ENCODE measurements around the gene TP53I3.
A peak's percentile ranks its signal among the peaks of the same experiment; 100 is the strongest.
"Not testable (repeated sequence)": the region's sequence is repeated elsewhere in the genome, so short reads cannot be mapped to it uniquely, and the experiment has no call there.

TP53I3 gene

DNA sequence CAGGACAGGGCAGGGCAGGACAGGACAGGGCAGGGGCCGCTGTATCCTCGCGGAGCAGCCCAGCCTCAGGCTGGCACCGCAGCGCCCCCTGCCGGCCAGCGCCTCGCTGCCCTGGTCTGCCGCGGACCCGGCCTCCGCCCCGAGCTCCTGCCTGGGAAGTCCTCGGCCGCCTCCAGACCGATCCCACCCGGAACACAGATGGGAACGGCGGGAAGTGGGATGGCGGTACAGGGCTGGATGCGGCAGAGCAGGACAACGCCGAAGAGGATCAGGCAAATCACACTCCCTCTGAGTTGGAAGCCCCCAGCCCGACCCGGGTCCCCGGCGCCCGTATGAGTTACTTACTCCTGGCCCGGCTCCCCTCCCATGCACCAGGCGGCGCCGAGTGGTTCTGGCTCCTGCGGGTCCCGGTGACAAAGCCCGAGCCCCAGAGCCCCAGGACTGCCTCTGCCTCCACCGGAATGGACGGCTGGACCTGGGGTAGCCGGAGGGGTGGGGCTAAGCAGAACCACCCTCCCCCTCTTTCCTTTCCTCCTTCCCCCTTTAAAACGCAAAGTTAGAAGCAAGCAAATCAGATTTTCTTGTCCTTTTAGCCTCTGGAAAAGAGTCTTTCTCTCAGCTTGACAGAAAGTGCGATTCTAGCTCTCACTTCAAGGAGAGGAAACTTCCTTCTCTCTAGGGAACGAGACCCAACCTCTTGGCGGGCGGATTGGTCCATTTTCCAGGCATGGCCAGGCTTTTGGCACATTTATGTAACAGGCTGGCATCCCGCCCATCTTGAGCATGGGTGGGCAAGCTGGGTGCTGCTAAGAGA is at the start of gene TP53I3:
Gene TP53I3 (minus strand): TSS at position 449 of the 814 bp plus-strand sequence. CDS start 508 bp downstream, outside the sequence.
- peak; percentile 82 for DNase-seq (ENCODE audit: low read depth)

GRCh38 chr2:24132543-24132942 is 47.9 kb upstream of the TP53I3 start:
- DNase-seq (ENCODE audit: low read depth), result no peak

- no peak for DNase-seq (ENCODE audit: low read depth)
Observed at GRCh38 chr2:24125956-24126355, 41.3 kb upstream of the TP53I3 start.

GRCh38 chr2:24123922-24124580 is 39.4 kb upstream of the TP53I3 start:
- DNase-seq (ENCODE audit: low read depth), result no peak

- DNase-seq (ENCODE audit: low read depth), result peak; percentile 35
Observed at GRCh38 chr2:24123195-24123921, 38.7 kb upstream of the TP53I3 start, which contains the start of the genes FAM228B and PFN4. Gene FAM228B, plus strand, starts transcription at chr2:24123469. Its CDS starts 893 bp downstream, at chr2:24124362. Gene PFN4, minus strand, starts transcription at chr2:24123334. Its CDS starts 799 bp downstream, at chr2:24122535.

DNA sequence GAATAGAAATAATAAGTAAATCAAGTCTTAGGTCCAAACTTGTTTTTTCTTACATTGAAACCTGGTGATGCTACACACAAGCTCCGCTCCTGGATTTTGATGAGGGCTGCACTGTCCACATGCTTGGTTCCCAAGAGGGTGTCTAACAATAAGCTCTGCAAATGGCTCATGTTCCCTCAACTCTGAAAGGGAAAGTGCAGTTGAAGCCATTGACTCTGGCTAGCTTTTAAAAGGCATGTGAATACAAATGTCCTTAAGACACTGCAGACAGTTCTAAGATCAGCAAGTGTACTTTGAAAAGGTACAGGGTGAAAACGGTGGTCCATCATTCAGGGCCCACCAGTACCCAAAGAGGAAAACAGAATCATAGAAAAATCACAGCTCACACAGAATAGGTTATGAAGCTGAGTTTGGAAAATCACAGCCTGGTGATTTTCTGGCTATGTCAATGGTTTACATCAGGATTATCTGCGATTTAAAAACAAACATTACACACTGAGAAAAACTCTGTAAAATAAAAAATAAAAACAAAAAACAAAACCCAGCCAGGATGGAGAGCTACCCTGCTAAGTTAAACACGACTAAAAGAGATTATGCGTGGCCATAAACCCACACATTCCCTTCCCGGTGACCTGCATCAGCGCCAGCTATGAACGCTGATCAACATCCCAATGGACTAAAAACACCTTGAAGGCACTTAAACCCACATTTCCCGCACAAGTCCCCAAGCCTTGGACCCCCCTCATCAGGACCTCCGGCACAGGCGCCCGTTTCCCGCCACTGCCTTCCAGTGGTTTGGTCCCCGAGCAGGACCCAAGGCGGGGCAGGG is 37.9 kb upstream of the TP53I3 start:
- peak; percentile 3 for DNase-seq (ENCODE audit: low read depth)

GRCh38 chr2:24121469-24121868 is 36.8 kb upstream of the TP53I3 start:
- DNase-seq (ENCODE audit: low read depth), result no peak

DNA sequence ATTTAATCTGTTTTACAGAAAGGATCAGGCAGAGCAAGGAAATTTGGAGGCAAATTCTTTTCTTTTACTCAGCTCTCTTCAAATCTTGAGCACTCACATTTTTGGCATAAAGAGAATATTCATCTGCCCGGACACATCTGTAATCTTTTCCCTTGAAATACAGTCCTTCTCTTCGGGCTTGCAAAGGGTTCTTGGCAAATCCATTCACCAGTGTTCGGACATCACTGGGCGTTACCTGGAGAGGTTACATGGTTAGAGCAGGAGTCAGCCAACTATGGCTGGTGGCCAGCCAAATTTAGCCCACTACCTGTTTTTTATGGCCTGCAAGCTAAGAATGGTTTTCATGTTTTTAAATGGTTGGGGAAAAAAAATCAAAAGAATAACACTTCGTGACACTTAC is 36.4 kb upstream of the TP53I3 start:
- DNase-seq (ENCODE audit: low read depth), result no peak

GRCh38 chr2:24117902-24118301 is 33.3 kb upstream of the TP53I3 start:
- DNase-seq (ENCODE audit: low read depth), result no peak

DNA sequence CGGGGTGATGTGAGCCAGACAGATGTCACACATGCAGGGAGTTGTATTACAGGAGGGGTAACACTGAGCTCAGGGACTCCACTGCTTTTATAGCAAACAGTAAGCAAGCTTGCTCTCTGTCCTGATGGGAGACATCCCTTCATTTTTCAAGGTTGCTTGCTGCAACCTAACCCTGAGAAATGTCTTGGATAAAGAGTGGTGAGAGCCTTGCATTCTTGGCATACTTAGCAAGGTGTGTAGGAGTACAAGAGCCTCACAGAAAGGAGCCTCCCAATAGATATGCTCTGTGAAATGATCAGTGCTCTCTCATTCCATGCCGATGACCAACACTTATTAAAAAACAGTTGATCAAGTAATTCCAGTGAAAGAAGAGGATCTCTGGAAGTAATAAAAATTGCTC is 30.4 kb upstream of the TP53I3 start:
- no peak for DNase-seq (ENCODE audit: low read depth)

- no peak for DNase-seq (ENCODE audit: low read depth)
Observed at GRCh38 chr2:24111407-24111901, 26.8 kb upstream of the TP53I3 start.

DNA sequence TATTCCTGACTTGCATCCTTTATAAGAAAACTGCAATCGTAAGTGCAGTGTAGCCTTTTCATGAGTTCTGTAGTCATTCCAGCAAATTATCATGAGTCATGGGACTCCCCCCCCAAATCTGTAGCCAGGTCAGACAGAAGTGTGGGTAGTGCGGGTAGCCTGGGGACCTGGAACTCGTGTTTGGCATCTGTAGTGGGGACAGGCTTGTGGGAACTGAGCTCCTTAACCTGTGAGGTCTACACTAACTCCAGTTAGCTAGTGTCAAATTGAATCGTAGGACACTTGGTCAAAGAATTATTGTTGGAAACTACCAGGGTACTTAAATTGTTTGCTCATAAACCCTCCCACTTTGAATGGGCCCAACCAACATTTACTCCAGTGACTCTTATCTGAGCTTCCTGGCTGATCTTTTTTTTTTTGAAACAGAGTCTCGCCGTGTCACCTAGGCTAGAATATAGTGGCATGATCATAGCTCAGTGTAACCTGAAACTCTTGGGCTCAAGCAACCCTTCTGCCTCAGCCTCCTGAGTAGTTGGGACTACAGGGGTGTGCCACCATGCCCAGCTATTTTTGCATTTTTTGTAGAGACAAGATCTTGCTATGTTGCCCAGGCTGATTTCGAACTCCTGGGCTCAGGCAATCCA is 26.1 kb upstream of the TP53I3 start:
- DNase-seq (ENCODE audit: low read depth), result no peak

- DNase-seq (ENCODE audit: low read depth), result not testable (repeated sequence)
Observed at GRCh38 chr2:24109431-24109830, 24.8 kb upstream of the TP53I3 start.

DNA sequence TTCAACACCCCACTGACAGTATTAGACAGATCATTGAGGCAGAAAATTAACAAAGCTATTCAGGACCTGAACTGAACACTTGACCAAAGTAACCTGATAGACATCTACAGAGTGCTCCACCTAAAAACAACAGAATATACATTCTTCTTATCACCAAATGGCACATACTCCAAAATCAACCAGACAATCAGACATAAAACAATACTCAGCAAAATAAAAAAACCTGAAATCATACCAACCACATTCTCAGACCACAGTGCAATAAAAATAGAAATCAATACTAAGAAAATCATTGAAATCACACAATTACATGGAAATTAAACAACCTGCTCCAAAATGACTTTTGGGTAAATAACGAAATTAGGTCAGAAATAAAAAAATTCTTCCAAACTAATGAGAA is 22.7 kb upstream of the TP53I3 start:
- no peak for DNase-seq (ENCODE audit: low read depth)

- DNase-seq (ENCODE audit: low read depth), result no peak
Observed at GRCh38 chr2:24106786-24107185, 22.2 kb upstream of the TP53I3 start.

DNA sequence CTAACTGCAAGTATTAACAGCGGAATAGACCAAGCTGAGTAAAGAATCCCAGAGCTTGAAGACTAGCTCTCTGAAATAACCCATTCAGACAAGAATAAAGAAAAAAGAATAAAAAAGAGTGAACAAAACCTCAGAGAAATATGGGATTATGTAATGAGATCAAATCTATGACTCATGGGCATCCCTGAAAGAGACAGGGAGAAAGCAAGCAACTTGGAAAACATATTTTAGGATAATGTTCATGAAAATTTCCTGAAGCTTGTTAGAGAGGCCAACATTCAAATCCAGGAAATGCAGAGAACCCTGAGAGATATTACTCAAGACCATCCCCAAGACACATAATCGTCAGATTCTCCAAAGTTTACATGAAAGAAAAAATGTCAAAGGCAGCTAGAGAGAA is 21.2 kb upstream of the TP53I3 start:
- no peak for DNase-seq (ENCODE audit: low read depth)

GRCh38 chr2:24104906-24105305 is 20.3 kb upstream of the TP53I3 start:
- no peak for DNase-seq (ENCODE audit: low read depth)

- DNase-seq (ENCODE audit: low read depth), result no peak
Observed at GRCh38 chr2:24104110-24104650, 19.5 kb upstream of the TP53I3 start.

GRCh38 chr2:24102677-24103076 is 18.0 kb upstream of the TP53I3 start:
- no peak for DNase-seq (ENCODE audit: low read depth)

GRCh38 chr2:24101992-24102391 is 17.4 kb upstream of the TP53I3 start:
- DNase-seq (ENCODE audit: low read depth), result no peak

DNA sequence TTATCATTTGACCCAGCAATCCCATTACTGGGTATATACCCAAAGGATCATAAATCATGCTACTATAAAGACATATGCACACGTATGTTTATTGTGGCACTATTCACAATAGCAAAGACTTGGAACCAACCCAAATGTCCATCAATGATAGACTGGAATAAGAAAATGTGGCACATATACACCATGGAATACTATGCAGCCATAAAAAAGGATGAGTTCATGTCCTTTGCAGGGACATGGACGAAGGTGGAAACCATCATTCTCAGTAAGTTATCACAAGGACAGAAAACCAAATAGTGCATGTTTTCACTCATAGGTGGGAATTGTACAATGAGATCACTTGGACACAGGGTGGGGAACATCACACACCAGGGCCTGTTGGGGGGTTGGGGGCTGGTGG is 16.1 kb upstream of the TP53I3 start:
- DNase-seq (ENCODE audit: low read depth), result not testable (repeated sequence)

All from stimulated activated CD8-positive, alpha-beta memory T cell treated with anti-CD3 and anti-CD28 coated beads, Interleukin-15, amount 100 ng/mL, for 24 hours (primary cell).